Measurements from ENCODE around the gene FAM185A. TPM values are rescaled to one million over a fixed set of nuclear protein-coding genes. Genes with fewer than 3 reads are reported as not detected.
A peak's percentile ranks its signal among the peaks of the same experiment; 100 is the strongest.

Gene FAM185A
- polyA plus RNA-seq, 1 of the 3 experiments (the other 2 are of a cell fraction): 12.8 TPM

GRCh38 chr7:102834999-102835398, 86.2 kb downstream of the FAM185A start:
- no peak overlapping the region for H2AFZ ChIP-seq (ENCODE audit: low read depth)
- H3K36me3 ChIP-seq (replicated peaks in 1 of 2; ENCODE audit: control insufficient read depth in 1 of 2, insufficient read depth in 2 of 2, low read length in 1 of 2): no peaks in the 10 kb centered on the region
- 11% methylated on average over 1 of the region's 1 CpG for WGBS (ENCODE audit: low lambda C conversion rate)
- CTCF ChIA-PET: no interaction called here
- peak overlapping the region; percentile 42; the same call in 1 of the 2 replicates for H3K9ac ChIP-seq
- H3K4me3 ChIP-seq (ENCODE audit: low read depth in 2 of 2, low read length in 1 of 2): no peak overlapping the region
- DNase-seq: no peak
- peak overlapping the region; percentile 68 to 96; a peak in 3 of 4 replicates for H3K27ac ChIP-seq (ENCODE audit: low read depth in 2 of 2, low read length in 1 of 2)
- H3K4me1 ChIP-seq (ENCODE audit: control insufficient read depth in 1 of 2, insufficient read depth in 2 of 2, low read depth in 1 of 2, low read length in 1 of 2): peaks cover 15 to 39% of the 10 kb centered on the region in 2 experiments
- H3K4me2 ChIP-seq: peak overlapping the region; percentile 36; the same call in 1 of the 2 replicates
- no peaks in the 10 kb centered on the region for H4K20me1 ChIP-seq (ENCODE audit: insufficient read depth)
- no peaks in the 10 kb centered on the region for H3K27me3 ChIP-seq (ENCODE audit: insufficient read depth)
- POLR2A ChIA-PET: no interaction called here
- peaks cover 37% of the 10 kb centered on the region for H3F3A ChIP-seq (replicated peaks; ENCODE audit: insufficient read depth)
- H3K9me2 ChIP-seq: no peaks in the 10 kb centered on the region
- no peaks in the 10 kb centered on the region for H3K79me2 ChIP-seq (ENCODE audit: insufficient read depth)
- no peaks in the 10 kb centered on the region for H3K9me3 ChIP-seq
- no peak for TF ChIP-seq NRF1 (IDR thresholded peaks at IDR 0.05; ENCODE audit: low read depth, low read length)
- no peak for TF ChIP-seq GATA2 (CRISPR knock-in tag; IDR thresholded peaks at IDR 0.05)
- TF ChIP-seq SIN3A (IDR thresholded peaks at IDR 0.05; ENCODE audit: borderline replicate concordance, low read depth, low read length): peak; percentile 97
- TF ChIP-seq JUND (IDR thresholded peaks at IDR 0.05): peak; percentile 100
- peak; percentile 72; the same call in 1 of the 2 replicates for TF ChIP-seq MEF2A (IDR thresholded peaks at IDR 0.05; ENCODE audit: borderline replicate concordance, low read depth)
- TF ChIP-seq CHD2 (IDR thresholded peaks at IDR 0.05; ENCODE audit: low read length, partially characterized antibody): peak; percentile 25
- TF ChIP-seq NFIC (IDR thresholded peaks at IDR 0.05; ENCODE audit: borderline replicate concordance): peak; percentile 97
- TF ChIP-seq EZH2phosphoT487 (IDR thresholded peaks at IDR 0.05; ENCODE audit: borderline replicate concordance, low read depth): no peak
- TF ChIP-seq RXRA (IDR thresholded peaks at IDR 0.05; ENCODE audit: borderline replicate concordance, low read depth): peak; percentile 93
- TF ChIP-seq YY1 (IDR thresholded peaks at IDR 0.05; ENCODE audit: low read depth): peak; percentile 47; the same call in 1 of the 2 replicates
- TF ChIP-seq, protein P1, sequence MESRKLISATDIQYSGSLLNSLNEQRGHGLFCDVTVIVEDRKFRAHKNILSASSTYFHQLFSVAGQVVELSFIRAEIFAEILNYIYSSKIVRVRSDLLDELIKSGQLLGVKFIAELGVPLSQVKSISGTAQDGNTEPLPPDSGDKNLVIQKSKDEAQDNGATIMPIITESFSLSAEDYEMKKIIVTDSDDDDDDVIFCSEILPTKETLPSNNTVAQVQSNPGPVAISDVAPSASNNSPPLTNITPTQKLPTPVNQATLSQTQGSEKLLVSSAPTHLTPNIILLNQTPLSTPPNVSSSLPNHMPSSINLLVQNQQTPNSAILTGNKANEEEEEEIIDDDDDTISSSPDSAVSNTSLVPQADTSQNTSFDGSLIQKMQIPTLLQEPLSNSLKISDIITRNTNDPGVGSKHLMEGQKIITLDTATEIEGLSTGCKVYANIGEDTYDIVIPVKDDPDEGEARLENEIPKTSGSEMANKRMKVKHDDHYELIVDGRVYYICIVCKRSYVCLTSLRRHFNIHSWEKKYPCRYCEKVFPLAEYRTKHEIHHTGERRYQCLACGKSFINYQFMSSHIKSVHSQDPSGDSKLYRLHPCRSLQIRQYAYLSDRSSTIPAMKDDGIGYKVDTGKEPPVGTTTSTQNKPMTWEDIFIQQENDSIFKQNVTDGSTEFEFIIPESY (IDR thresholded peaks at IDR 0.05; ENCODE audit: borderline replicate concordance, low read depth): peak; percentile 93
- peak; percentile 99 for TF ChIP-seq PBX3 (IDR thresholded peaks at IDR 0.05)
- TF ChIP-seq TAF1 (IDR thresholded peaks at IDR 0.05; ENCODE audit: borderline replicate concordance, low read depth, low read length): no peak; the same call in 1 of the 2 replicates
- no peak for TF ChIP-seq FOXJ3 (CRISPR knock-in tag; IDR thresholded peaks at IDR 0.05)
- TF ChIP-seq IRF3 (IDR thresholded peaks at IDR 0.05; ENCODE audit: low read depth, low read length): no peak
- TF ChIP-seq MXI1 (IDR thresholded peaks at IDR 0.05; ENCODE audit: low read depth, low read length): no peak
- peak; percentile 97 for TF ChIP-seq POLR2AphosphoS5 (IDR thresholded peaks at IDR 0.05; ENCODE audit: low read depth, low read length)
- peak; percentile 88 to 100 for TF ChIP-seq EP300 (IDR thresholded peaks at IDR 0.05; ENCODE audit: borderline replicate concordance in 1 of 2, low read depth in 1 of 2, low read length in 1 of 2)
- peak; percentile 100 for TF ChIP-seq TCF12 (IDR thresholded peaks at IDR 0.05)
- TF ChIP-seq SMC3 (IDR thresholded peaks at IDR 0.05; ENCODE audit: low read depth, low read length): no peak
- TF ChIP-seq FOXM1 (IDR thresholded peaks at IDR 0.05; ENCODE audit: low read depth): peak; percentile 99
- TF ChIP-seq TEAD4 (IDR thresholded peaks at IDR 0.05; ENCODE audit: borderline replicate concordance, insufficient read depth): peak; percentile 99
- no peak for TF ChIP-seq REST (IDR thresholded peaks at IDR 0.05; ENCODE audit: low read depth, low read length)
- TF ChIP-seq, protein P2, sequence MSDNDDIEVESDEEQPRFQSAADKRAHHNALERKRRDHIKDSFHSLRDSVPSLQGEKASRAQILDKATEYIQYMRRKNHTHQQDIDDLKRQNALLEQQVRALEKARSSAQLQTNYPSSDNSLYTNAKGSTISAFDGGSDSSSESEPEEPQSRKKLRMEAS (IDR thresholded peaks at IDR 0.05; ENCODE audit: low read depth): peak; percentile 66; the same call in 1 of the 2 replicates
- TF ChIP-seq, protein P3, sequence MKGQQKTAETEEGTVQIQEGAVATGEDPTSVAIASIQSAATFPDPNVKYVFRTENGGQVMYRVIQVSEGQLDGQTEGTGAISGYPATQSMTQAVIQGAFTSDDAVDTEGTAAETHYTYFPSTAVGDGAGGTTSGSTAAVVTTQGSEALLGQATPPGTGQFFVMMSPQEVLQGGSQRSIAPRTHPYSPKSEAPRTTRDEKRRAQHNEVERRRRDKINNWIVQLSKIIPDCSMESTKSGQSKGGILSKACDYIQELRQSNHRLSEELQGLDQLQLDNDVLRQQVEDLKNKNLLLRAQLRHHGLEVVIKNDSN (IDR thresholded peaks at IDR 0.05; ENCODE audit: borderline replicate concordance, low read depth): no peak; the same call in 1 of the 2 replicates
- no peak for TF ChIP-seq RFX5 (IDR thresholded peaks at IDR 0.05; ENCODE audit: low read length)

Measured in SK-N-SH (cell line).